HEK293T (cell line): Measurements from ENCODE around the gene CLPSL1.

Source experiments
- CTCF ChIA-PET: fragments of 350-600 bp; formaldehyde crosslinking; extraction: SDS; loops from one replicate; lab custom pipeline; 2021; ENCODE audit warnings: antibody characterized with exemption, inconsistent platforms; lab: Yijun Ruan, JAX
- POLR2A ChIA-PET: fragments of 350-600 bp; formaldehyde crosslinking; extraction: SDS; loops from one replicate; lab custom pipeline; 2020; ENCODE audit warnings: antibody characterized with exemption, inconsistent platforms; lab: Yijun Ruan, JAX
- DNase-seq: peaks from one replicate; pipeline ENCODE4 v3.0.0; 2012; ENCODE audit warnings: mixed read lengths; ENCODE audit errors: extremely low spot score
- ARNT ChIP-seq: fragments of 450-650 bp; IDR thresholded peaks from 2 replicates; pipeline ENCODE4 v1.6.1; 2017; ENCODE audit warnings: mild to moderate bottlenecking
- BHLHE40 ChIP-seq: fragments of 450-650 bp; IDR thresholded peaks from 2 replicates; pipeline ENCODE4 v1.6.1; 2016; ENCODE audit warnings: mild to moderate bottlenecking, moderate library complexity, borderline replicate concordance
- CTBP1 ChIP-seq: fragments of 450-650 bp; IDR thresholded peaks from 2 replicates; pipeline ENCODE4 v1.6.1; 2016; ENCODE audit warnings: borderline replicate concordance
- ELF4 ChIP-seq: fragments of 450-650 bp; IDR thresholded peaks from 2 replicates; pipeline ENCODE4 v1.6.1; 2017; ENCODE audit warnings: antibody characterized with exemption
- FOXA1 ChIP-seq: fragments of 450-650 bp; IDR thresholded peaks from 2 replicates; pipeline ENCODE4 v1.6.1; 2016; ENCODE audit warnings: mild to moderate bottlenecking
- FOXK2 ChIP-seq: fragments of 450-650 bp; IDR thresholded peaks from 2 replicates; pipeline ENCODE4 v1.6.1; 2016; ENCODE audit warnings: mild to moderate bottlenecking
- FOXM1 ChIP-seq: fragments of 450-650 bp; IDR thresholded peaks from 2 replicates; pipeline ENCODE4 v1.6.1; 2017; ENCODE audit warnings: mild to moderate bottlenecking, borderline replicate concordance
- HDGF ChIP-seq: fragments of 450-650 bp; IDR thresholded peaks from 2 replicates; pipeline ENCODE4 v1.6.1; 2017; ENCODE audit warnings: antibody characterized with exemption, borderline replicate concordance
- L3MBTL2 ChIP-seq: fragments of 450-650 bp; conservative IDR thresholded peaks from 2 replicates; pipeline ENCODE4 v1.6.1; 2016; ENCODE audit warnings: mild to moderate bottlenecking
- LEF1 ChIP-seq: fragments of 450-650 bp; IDR thresholded peaks from 2 replicates; pipeline ENCODE4 v1.6.1; 2017; ENCODE audit warnings: mild to moderate bottlenecking, borderline replicate concordance
- NFRKB ChIP-seq: fragments of 450-650 bp; IDR thresholded peaks from 2 replicates; pipeline ENCODE4 v1.6.1; 2016; ENCODE audit warnings: mild to moderate bottlenecking, moderate library complexity
- SP1 ChIP-seq: fragments of 450-650 bp; IDR thresholded peaks from 2 replicates; pipeline ENCODE4 v1.6.1; 2017
- SUZ12 ChIP-seq: fragments of 450-650 bp; IDR thresholded peaks from 2 replicates; pipeline ENCODE4 v1.6.1; 2016; ENCODE audit warnings: mild to moderate bottlenecking
- TARDBP ChIP-seq: fragments of 450-650 bp; IDR thresholded peaks from 2 replicates; pipeline ENCODE4 v1.6.1; 2016
- ZNF384 ChIP-seq: fragments of 450-650 bp; IDR thresholded peaks from 2 replicates; pipeline ENCODE4 v1.6.1; 2016
- TF ChIP-seq, protein P1 (sequence below): fragments of 450-650 bp; IDR thresholded peaks from 2 replicates; pipeline ENCODE4 v1.6.1; 2016

CLPSL1 gene

DNA sequence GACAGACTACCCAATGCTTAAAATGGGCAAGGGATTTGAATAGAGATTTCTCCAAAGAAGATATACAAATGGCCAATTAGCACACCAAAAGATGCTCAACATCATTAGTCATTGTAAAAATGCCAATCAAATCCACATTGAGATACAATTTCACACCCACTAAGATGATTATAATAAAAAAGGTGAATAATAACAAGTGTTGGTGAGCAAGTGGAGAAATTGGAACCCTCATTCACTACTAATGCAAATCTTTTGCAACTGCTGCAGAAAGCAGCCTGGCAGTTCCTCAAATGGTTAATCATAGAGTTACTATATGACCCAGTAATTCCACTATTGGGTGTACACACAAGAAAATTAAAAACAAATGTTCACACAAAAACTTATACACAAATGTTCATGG is 36.7 kb downstream of the CLPSL1 start:
- ChIA-PET CTCF (no interaction called here), POLR2A (no interaction called here)
- no peak for DNase-seq
- TF ChIP-seq BHLHE40 = no peak
- no peak for TF ChIP-seq L3MBTL2
- no peak for TF ChIP-seq SP1
- no peak for TF ChIP-seq ZNF384
- TF ChIP-seq FOXM1 = no peak
- TF ChIP-seq SUZ12 = no peak
- no peak for TF ChIP-seq CTBP1
- TF ChIP-seq ELF4 = no peak
- TF ChIP-seq FOXK2 = no peak
- no peak for TF ChIP-seq HDGF
- no peak for TF ChIP-seq FOXA1
- TF ChIP-seq, protein P1, sequence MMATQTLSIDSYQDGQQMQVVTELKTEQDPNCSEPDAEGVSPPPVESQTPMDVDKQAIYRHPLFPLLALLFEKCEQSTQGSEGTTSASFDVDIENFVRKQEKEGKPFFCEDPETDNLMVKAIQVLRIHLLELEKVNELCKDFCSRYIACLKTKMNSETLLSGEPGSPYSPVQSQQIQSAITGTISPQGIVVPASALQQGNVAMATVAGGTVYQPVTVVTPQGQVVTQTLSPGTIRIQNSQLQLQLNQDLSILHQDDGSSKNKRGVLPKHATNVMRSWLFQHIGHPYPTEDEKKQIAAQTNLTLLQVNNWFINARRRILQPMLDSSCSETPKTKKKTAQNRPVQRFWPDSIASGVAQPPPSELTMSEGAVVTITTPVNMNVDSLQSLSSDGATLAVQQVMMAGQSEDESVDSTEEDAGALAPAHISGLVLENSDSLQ = no peak
- no peak for TF ChIP-seq ARNT
- TF ChIP-seq NFRKB = no peak

DNA sequence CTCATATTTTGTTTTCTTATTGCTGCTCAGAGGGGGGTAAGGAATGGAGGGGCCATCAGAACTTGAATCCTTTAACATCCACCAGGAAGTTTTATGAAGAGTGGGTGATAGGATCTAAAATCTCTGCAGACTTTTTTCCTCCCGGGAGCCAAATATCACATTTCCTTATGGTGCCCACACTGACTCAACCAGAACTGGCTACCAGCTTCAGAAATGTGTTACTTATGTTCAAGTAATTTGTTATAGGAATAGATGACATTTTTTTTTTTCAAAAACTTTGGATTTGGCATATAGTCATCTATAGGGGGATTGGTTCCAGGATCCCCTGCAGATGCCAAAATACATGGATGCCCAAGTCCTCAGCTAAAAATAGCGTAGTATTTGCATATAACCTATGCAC is 42.8 kb downstream of the CLPSL1 start:
- ChIA-PET CTCF (no interaction called here), POLR2A (no interaction called here)
- no peak for DNase-seq
- no peak for TF ChIP-seq FOXA1
- TF ChIP-seq TARDBP = no peak
- no peak for TF ChIP-seq ZNF384
- no peak for TF ChIP-seq FOXK2
- TF ChIP-seq BHLHE40 = no peak
- no peak for TF ChIP-seq HDGF
- TF ChIP-seq SP1 = no peak
- TF ChIP-seq ARNT = no peak
- TF ChIP-seq, protein P1 = no peak
- no peak for TF ChIP-seq LEF1
- TF ChIP-seq ELF4 = no peak
- no peak for TF ChIP-seq NFRKB
- TF ChIP-seq L3MBTL2 = no peak

DNA sequence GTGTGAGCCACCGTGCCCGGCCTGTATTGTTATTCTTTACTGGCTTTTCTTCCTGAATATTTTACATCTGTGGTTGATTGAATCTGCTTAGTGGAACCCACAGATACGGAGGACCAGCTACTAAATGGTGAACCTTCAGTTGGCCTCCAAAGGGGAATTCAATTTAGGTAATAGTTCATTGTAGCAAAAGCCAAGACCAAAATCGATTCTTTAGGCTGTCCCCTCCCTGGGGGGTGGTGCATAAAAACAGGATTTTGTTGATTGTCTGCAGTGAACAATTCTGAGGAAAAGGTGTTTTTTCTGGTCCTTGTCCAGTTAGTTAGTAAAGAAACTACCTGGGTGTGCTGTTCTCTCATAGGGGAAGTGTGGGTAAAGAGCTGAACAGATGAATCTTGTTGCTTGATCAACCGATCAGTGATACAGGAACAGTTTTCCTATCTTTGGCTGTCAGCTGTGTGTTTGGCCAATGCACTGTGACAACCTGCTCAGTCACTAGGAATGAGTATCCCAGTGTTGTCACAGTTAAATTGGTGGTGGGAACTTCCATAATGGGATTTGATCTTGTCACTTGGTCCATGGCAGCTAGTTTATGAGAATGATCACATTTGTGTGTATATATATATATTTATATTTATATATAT is 43.9 kb downstream of the CLPSL1 start:
- TF ChIP-seq HDGF (no peak), TARDBP (no peak), ZNF384 (no peak), SUZ12 (no peak), ELF4 (no peak), CTBP1 (no peak)
- POLR2A ChIA-PET = no interaction called here
- CTCF ChIA-PET = interaction anchor here (0.6 kb wide), 1 partner anchor 30 kb away, joined by 3 read pairs; no protein-coding TSS in a partner anchor
- no peak for DNase-seq

DNA sequence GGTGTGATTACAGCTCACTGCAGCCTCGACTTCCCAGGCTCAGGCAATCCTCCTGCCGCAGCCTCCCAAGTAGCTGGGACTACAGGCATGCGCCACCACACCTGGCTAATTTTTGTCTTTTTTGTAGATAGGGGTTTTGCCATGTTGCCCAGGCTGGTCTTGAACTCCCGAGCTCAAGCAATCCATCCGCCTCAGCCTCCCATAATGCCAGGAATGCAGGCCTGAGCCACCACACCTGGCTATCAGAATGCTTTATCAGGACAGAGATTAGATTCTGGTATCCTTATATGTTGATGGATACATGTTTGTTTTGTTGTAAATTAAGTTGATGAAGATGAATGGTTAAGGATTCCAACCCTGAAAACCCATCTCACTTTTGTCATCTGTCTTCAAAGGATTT is 48.5 kb downstream of the CLPSL1 start:
- ChIA-PET POLR2A (no interaction called here), CTCF (no interaction called here)
- no peak for TF ChIP-seq LEF1
- TF ChIP-seq NFRKB = no peak
- no peak for TF ChIP-seq ELF4
- TF ChIP-seq BHLHE40 = no peak
- no peak for TF ChIP-seq TARDBP
- no peak for TF ChIP-seq SUZ12
- TF ChIP-seq CTBP1 = no peak
- TF ChIP-seq SP1 = no peak
- no peak for TF ChIP-seq FOXK2
- TF ChIP-seq ZNF384 = no peak
- no peak for TF ChIP-seq FOXM1
- no peak for TF ChIP-seq L3MBTL2
- TF ChIP-seq ARNT = no peak
- TF ChIP-seq HDGF = no peak
- TF ChIP-seq, protein P1 = no peak
- TF ChIP-seq FOXA1 = no peak
- DNase-seq = no peak

DNA sequence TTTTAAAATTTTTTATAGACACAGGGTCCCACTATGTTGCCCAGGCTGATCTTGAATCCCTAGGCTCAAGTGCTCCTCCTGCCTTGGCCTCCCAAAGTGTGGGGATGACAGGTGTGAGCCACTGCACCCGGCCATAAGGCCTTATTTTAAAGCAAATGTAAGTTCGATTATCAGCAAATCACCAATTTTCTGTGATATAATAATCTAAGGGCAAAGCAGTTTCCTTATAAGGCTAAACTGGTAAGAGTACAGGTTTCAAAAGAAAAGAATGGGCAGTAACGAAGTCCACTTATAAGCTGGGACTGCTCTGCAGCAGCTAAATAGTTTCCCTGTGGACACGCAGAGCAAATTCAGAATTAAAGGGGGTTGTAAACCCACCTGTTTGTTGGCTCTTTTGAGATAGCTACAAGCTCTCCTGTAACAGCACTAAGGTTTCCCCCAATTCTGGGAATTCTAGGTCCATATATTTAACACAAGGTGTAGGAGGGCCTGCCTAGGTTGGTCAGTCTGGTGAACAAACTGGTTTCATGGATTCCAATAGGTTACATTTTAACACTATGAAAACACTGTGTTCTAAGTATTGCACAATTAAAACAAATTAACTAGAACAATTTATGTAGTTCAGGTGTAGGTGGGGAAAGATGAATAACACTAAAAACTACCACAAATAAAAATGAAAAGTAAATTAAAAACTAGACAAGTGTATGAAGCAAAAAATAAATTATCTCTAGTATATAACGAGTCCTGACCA is 50.6 kb downstream of the CLPSL1 start:
- POLR2A ChIA-PET = no interaction called here
- CTCF ChIA-PET = no interaction called here
- TF ChIP-seq FOXK2 (no peak), TARDBP (no peak), LEF1 (no peak), ARNT (no peak), L3MBTL2 (no peak), FOXM1 (no peak), NFRKB (no peak), SP1 (no peak), BHLHE40 (no peak), FOXA1 (no peak), CTBP1 (no peak), ZNF384 (no peak), ELF4 (no peak), HDGF (no peak), SUZ12 (no peak)
- TF ChIP-seq, protein P1 = no peak
- DNase-seq = no peak
